ENCODE data around the gene FOCAD.

Gene FOCAD

GRCh38 chr9:20681467-20681866, 2.6 kb upstream of the FOCAD start:
- no peak for DNase-seq

- DNase-seq: peak; percentile 38
Observed at GRCh38 chr9:20683351-20684034, 566 bp upstream of the FOCAD start.

- DNase-seq: no peak
Observed at GRCh38 chr9:20684875-20685696, 1.0 kb downstream of the FOCAD start.

GRCh38 chr9:20685769-20686168, 1.7 kb downstream of the FOCAD start:
- DNase-seq: no peak

- no peak for DNase-seq
Observed at GRCh38 chr9:20689833-20690232, 5.8 kb downstream of the FOCAD start.

GRCh38 chr9:20692554-20692953, 8.5 kb downstream of the FOCAD start:
- DNase-seq: no peak

GRCh38 chr9:20693068-20693467, 9.0 kb downstream of the FOCAD start:
- DNase-seq: no peak

- no peak for DNase-seq
Observed at GRCh38 chr9:20694248-20694647, 10.2 kb downstream of the FOCAD start.

GRCh38 chr9:20697021-20697719, 13.1 kb downstream of the FOCAD start:
- DNase-seq: no peak

- no peak for DNase-seq
Observed at GRCh38 chr9:20698782-20699181, 14.7 kb downstream of the FOCAD start.

GRCh38 chr9:20701060-20701459, 17.0 kb downstream of the FOCAD start:
- DNase-seq: no peak

GRCh38 chr9:20702570-20702969, 18.5 kb downstream of the FOCAD start:
- DNase-seq: no peak

GRCh38 chr9:20703146-20703545, 19.1 kb downstream of the FOCAD start:
- DNase-seq: no peak

- no peak for DNase-seq
Observed at GRCh38 chr9:20707708-20708107, 23.6 kb downstream of the FOCAD start.

- no peak for DNase-seq
Observed at GRCh38 chr9:20713172-20713571, 29.1 kb downstream of the FOCAD start.

GRCh38 chr9:20714442-20715415, 30.7 kb downstream of the FOCAD start:
- DNase-seq: no peak

GRCh38 chr9:20722221-20722620, 38.2 kb downstream of the FOCAD start:
- DNase-seq: no peak

GRCh38 chr9:20725675-20726074, 41.6 kb downstream of the FOCAD start:
- DNase-seq: no peak

GRCh38 chr9:20726144-20726543, 42.1 kb downstream of the FOCAD start:
- no peak for DNase-seq

GRCh38 chr9:20728493-20729220, 44.6 kb downstream of the FOCAD start:
- DNase-seq: no peak

- no peak for DNase-seq
Observed at GRCh38 chr9:20729523-20729922, 45.5 kb downstream of the FOCAD start.

- DNase-seq: no peak
Observed at GRCh38 chr9:20732118-20732517, 48.1 kb downstream of the FOCAD start.
